Measurements from ENCODE around the gene NUP93. TPM values are rescaled to one million over a fixed set of nuclear protein-coding genes. Genes with fewer than 3 reads are reported as not detected.
"Not testable (repeated sequence)": the region's sequence is repeated elsewhere in the genome, so short reads cannot be mapped to it uniquely, and the experiment has no call there.

Gene NUP93
- total RNA-seq, 1 donor from 2014 or later: 27.1 TPM

GRCh38 chr16:56866955-56867830 is 137.3 kb downstream of the NUP93 start:
- Histone ChIP-seq H3K4me3 (no peak overlapping the region), H3K27ac (replicated peaks) (no peak overlapping the region), H3K9me3 (replicated peaks) (no peaks in the 10 kb centered on the region), H3K36me3 (no peaks in the 10 kb centered on the region), H3K4me1 (peaks cover 9% of the 10 kb centered on the region), H3K27me3 (ENCODE audit: low read depth) (no peaks in the 10 kb centered on the region)
- TF ChIP-seq CTCF (IDR thresholded peaks at IDR 0.05; ENCODE audit: borderline replicate concordance): peak; percentile 87
- DNase-seq: no peak
- intact Hi-C loops (cut with micrococcal nuclease): loop anchor here (10.0 kb wide), 2 partner anchors 78 to 178 kb away; no protein-coding TSS in a partner anchor

GRCh38 chr16:56868175-56868574 is 138.2 kb downstream of the NUP93 start:
- intact Hi-C loops (cut with micrococcal nuclease): loop anchor here (10.0 kb wide), 2 partner anchors 77 to 177 kb away; no protein-coding TSS in a partner anchor
- H3K9me3 ChIP-seq (replicated peaks): no peaks in the 10 kb centered on the region
- TF ChIP-seq CTCF (IDR thresholded peaks at IDR 0.05; ENCODE audit: borderline replicate concordance): no peak
- no peaks in the 10 kb centered on the region for H3K36me3 ChIP-seq
- no peak overlapping the region for H3K4me3 ChIP-seq
- H3K4me1 ChIP-seq: peaks cover 9% of the 10 kb centered on the region
- no peaks in the 10 kb centered on the region for H3K27me3 ChIP-seq (ENCODE audit: low read depth)
- no peak for DNase-seq
- no peak overlapping the region for H3K27ac ChIP-seq (replicated peaks)

- H3K4me3 ChIP-seq; H3K36me3 ChIP-seq; H3K27ac ChIP-seq (replicated peaks); DNase-seq; H3K4me1 ChIP-seq; H3K27me3 ChIP-seq (ENCODE audit: low read depth); H3K9me3 ChIP-seq (replicated peaks): not testable (repeated sequence)
- intact Hi-C loops (cut with micrococcal nuclease): loop anchor here (10.0 kb wide), 2 partner anchors 76 to 176 kb away; no protein-coding TSS in a partner anchor
Observed at GRCh38 chr16:56868766-56869165, 138.8 kb downstream of the NUP93 start.

- no peak for DNase-seq
Observed at GRCh38 chr16:56869513-56870275, 139.8 kb downstream of the NUP93 start.

GRCh38 chr16:56870276-56870888 is 140.5 kb downstream of the NUP93 start:
- intact Hi-C loops (cut with micrococcal nuclease): no loop called here
- DNase-seq: no peak
- Histone ChIP-seq H3K27me3 (ENCODE audit: low read depth) (no peaks in the 10 kb centered on the region), H3K9me3 (replicated peaks) (no peaks in the 10 kb centered on the region), H3K4me1 (peaks cover 9% of the 10 kb centered on the region), H3K27ac (replicated peaks) (no peak overlapping the region), H3K4me3 (no peak overlapping the region), H3K36me3 (no peaks in the 10 kb centered on the region)
- TF ChIP-seq CTCF (IDR thresholded peaks at IDR 0.05; ENCODE audit: borderline replicate concordance): no peak

More at GRCh38 chr16:56869513-56870275, 139.8 kb downstream of the NUP93 start:
- H3K4me1 ChIP-seq: peaks cover 9% of the 10 kb centered on the region
- H3K27ac ChIP-seq (replicated peaks): no peak overlapping the region
- no peaks in the 10 kb centered on the region for H3K36me3 ChIP-seq
- intact Hi-C loops (cut with micrococcal nuclease): loop anchor here (10.0 kb wide), 2 partner anchors 75 to 175 kb away; no protein-coding TSS in a partner anchor
- TF ChIP-seq CTCF (IDR thresholded peaks at IDR 0.05; ENCODE audit: borderline replicate concordance): no peak
- H3K27me3 ChIP-seq (ENCODE audit: low read depth): no peaks in the 10 kb centered on the region
- no peak overlapping the region for H3K4me3 ChIP-seq
- H3K9me3 ChIP-seq (replicated peaks): no peaks in the 10 kb centered on the region
